ENCODE measurements around the gene DOCK7. TPM values are rescaled to one million over a fixed set of nuclear protein-coding genes. Genes with fewer than 3 reads are reported as not detected.

DOCK7 gene
- total and polyA plus RNA-seq, 2 of the 13 experiments (the other 11 are each of a cell fraction or from before 2014, with no cell fraction given): 45.7 to 67.2 TPM

DNA sequence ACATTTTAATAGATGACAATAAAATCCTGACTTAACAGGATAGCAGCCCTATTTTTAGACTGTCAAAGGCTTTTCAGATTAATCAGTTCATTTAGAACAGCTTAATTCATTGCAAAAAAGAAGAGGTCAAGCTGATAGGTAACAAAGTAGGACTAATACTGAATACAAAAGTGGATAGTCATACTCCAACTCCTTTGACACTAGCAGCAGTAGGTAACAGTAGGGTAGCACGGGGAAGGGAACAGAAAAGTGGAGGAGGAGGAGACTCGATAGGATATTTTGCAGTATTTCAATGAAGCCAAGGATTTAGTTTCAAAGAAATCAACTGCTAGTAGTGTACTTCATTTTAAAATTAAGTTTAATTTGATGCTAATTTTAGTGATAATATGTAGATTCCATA lies 200.2 kb downstream of the DOCK7 start (continued):
- TF ChIP-seq RXRB (CRISPR knock-in tag; IDR thresholded peaks at IDR 0.05; ENCODE audit: borderline replicate concordance): no peak
- no peak for TF ChIP-seq SAFB2 (CRISPR knock-in tag; IDR thresholded peaks at IDR 0.05; ENCODE audit: borderline replicate concordance, low read depth)
- TF ChIP-seq, protein P1, sequence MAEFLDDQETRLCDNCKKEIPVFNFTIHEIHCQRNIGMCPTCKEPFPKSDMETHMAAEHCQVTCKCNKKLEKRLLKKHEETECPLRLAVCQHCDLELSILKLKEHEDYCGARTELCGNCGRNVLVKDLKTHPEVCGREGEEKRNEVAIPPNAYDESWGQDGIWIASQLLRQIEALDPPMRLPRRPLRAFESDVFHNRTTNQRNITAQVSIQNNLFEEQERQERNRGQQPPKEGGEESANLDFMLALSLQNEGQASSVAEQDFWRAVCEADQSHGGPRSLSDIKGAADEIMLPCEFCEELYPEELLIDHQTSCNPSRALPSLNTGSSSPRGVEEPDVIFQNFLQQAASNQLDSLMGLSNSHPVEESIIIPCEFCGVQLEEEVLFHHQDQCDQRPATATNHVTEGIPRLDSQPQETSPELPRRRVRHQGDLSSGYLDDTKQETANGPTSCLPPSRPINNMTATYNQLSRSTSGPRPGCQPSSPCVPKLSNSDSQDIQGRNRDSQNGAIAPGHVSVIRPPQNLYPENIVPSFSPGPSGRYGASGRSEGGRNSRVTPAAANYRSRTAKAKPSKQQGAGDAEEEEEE (CRISPR knock-in tag; IDR thresholded peaks at IDR 0.05; ENCODE audit: borderline replicate concordance): no peak
- TF ChIP-seq ZBTB38 (CRISPR knock-in tag; IDR thresholded peaks at IDR 0.05): no peak
- TF ChIP-seq PAX8 (CRISPR knock-in tag; IDR thresholded peaks at IDR 0.05; ENCODE audit: borderline replicate concordance): no peak
- TF ChIP-seq, protein P2, sequence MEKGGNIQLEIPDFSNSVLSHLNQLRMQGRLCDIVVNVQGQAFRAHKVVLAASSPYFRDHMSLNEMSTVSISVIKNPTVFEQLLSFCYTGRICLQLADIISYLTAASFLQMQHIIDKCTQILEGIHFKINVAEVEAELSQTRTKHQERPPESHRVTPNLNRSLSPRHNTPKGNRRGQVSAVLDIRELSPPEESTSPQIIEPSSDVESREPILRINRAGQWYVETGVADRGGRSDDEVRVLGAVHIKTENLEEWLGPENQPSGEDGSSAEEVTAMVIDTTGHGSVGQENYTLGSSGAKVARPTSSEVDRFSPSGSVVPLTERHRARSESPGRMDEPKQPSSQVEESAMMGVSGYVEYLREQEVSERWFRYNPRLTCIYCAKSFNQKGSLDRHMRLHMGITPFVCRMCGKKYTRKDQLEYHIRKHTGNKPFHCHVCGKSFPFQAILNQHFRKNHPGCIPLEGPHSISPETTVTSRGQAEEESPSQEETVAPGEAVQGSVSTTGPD (CRISPR knock-in tag; IDR thresholded peaks at IDR 0.05): no peak
- TF ChIP-seq, protein P3, sequence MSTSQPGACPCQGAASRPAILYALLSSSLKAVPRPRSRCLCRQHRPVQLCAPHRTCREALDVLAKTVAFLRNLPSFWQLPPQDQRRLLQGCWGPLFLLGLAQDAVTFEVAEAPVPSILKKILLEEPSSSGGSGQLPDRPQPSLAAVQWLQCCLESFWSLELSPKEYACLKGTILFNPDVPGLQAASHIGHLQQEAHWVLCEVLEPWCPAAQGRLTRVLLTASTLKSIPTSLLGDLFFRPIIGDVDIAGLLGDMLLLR (CRISPR knock-in tag; IDR thresholded peaks at IDR 0.05): no peak
- no peak for TF ChIP-seq ZNF790 (CRISPR knock-in tag; IDR thresholded peaks at IDR 0.05; ENCODE audit: borderline replicate concordance)
- TF ChIP-seq ONECUT2 (CRISPR knock-in tag; IDR thresholded peaks at IDR 0.05): no peak

Measured in HepG2 (cell line).